SK-N-DZ (cell line): Measurements from ENCODE around the gene ANXA6.
A peak's percentile ranks its signal among the peaks of the same experiment; 100 is the strongest.

ENCODE experiments used
- DNase-seq: peaks from one replicate; pipeline ENCODE4 v3.0.0-alpha.2; 2015; ENCODE audit warnings: low spot score

ANXA6 gene

GRCh38 chr5:151154931-151155774 lies 2.4 kb downstream of the ANXA6 start:
- DNase-seq: no peak

- no peak for DNase-seq
These were observed 3.8 kb downstream of the ANXA6 start for GRCh38 chr5:151153766-151154272.

- no peak for DNase-seq
These were observed 4.3 kb downstream of the ANXA6 start for GRCh38 chr5:151153300-151153699.

- no peak for DNase-seq
These were observed 5.8 kb downstream of the ANXA6 start for GRCh38 chr5:151151793-151152192.

- no peak for DNase-seq
These were observed 6.3 kb downstream of the ANXA6 start for GRCh38 chr5:151151263-151151660.

GRCh38 chr5:151150471-151151262 lies 6.9 kb downstream of the ANXA6 start:
- DNase-seq: peak; percentile 17

GRCh38 chr5:151148583-151148982 lies 9.0 kb downstream of the ANXA6 start:
- no peak for DNase-seq

GRCh38 chr5:151147033-151147432 lies 10.5 kb downstream of the ANXA6 start:
- DNase-seq: no peak

GRCh38 chr5:151146061-151146460 lies 11.5 kb downstream of the ANXA6 start:
- DNase-seq: no peak

GRCh38 chr5:151144922-151145321 lies 12.7 kb downstream of the ANXA6 start:
- no peak for DNase-seq

GRCh38 chr5:151144275-151144674 lies 13.3 kb downstream of the ANXA6 start:
- DNase-seq: no peak

- DNase-seq: no peak
These were observed 13.9 kb downstream of the ANXA6 start for GRCh38 chr5:151143645-151144044.

- DNase-seq: no peak
These were observed 14.6 kb downstream of the ANXA6 start for GRCh38 chr5:151142933-151143332.

GRCh38 chr5:151141535-151141934 lies 16.0 kb downstream of the ANXA6 start:
- DNase-seq: no peak

GRCh38 chr5:151140686-151141459 lies 16.7 kb downstream of the ANXA6 start:
- DNase-seq: no peak

- DNase-seq: no peak
These were observed 17.9 kb downstream of the ANXA6 start for GRCh38 chr5:151139646-151140045.

GRCh38 chr5:151139015-151139414 lies 18.6 kb downstream of the ANXA6 start:
- no peak for DNase-seq

GRCh38 chr5:151138114-151138513 lies 19.5 kb downstream of the ANXA6 start:
- DNase-seq: no peak

GRCh38 chr5:151137067-151137825 lies 20.3 kb downstream of the ANXA6 start:
- DNase-seq: no peak

GRCh38 chr5:151134228-151134627 lies 23.4 kb downstream of the ANXA6 start:
- no peak for DNase-seq

GRCh38 chr5:151132963-151133362 lies 24.6 kb downstream of the ANXA6 start:
- DNase-seq: no peak
